ENCODE results near the gene CYP11A1.

The CYP11A1 gene

DNA sequence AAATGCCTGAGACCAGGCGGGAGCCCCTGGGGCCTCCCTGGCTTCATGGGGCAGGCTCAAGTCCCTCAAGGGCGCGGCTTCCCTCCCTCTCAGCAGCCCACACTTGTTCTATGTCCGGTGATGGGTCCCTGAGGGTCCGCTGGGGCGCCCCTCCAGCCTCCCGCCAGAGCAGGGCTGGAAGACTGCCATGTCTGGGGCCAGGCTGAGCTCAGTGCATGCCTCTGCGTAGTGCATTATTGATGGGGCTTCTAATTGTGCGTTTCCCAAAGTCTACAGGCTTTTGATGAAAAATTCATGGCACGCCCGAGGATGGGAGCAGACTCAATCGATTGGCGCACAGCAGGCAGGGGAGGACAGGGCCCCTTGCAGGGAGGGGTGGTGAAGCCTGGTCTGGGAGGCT is 51.3 kb downstream of the CYP11A1 start:
- DNase-seq (ENCODE audit: low spot score) (no peak), ATAC-seq (ENCODE audit: low read depth) (no peak)
- Histone ChIP-seq H3K9me3 (ENCODE audit: severe bottlenecking) (no peaks in the 10 kb centered on the region), H3K27ac (ENCODE audit: poor library complexity, severe bottlenecking) (no peak overlapping the region), H3K4me3 (ENCODE audit: severe bottlenecking) (no peak overlapping the region), H3K27me3 (ENCODE audit: insufficient read depth, poor library complexity, severe bottlenecking) (no peaks in the 10 kb centered on the region), H3K36me3 (ENCODE audit: low read depth) (no peaks in the 10 kb centered on the region), H3K4me1 (ENCODE audit: insufficient read depth, poor library complexity, severe bottlenecking) (no peaks in the 10 kb centered on the region)
- TF ChIP-seq, protein P1, sequence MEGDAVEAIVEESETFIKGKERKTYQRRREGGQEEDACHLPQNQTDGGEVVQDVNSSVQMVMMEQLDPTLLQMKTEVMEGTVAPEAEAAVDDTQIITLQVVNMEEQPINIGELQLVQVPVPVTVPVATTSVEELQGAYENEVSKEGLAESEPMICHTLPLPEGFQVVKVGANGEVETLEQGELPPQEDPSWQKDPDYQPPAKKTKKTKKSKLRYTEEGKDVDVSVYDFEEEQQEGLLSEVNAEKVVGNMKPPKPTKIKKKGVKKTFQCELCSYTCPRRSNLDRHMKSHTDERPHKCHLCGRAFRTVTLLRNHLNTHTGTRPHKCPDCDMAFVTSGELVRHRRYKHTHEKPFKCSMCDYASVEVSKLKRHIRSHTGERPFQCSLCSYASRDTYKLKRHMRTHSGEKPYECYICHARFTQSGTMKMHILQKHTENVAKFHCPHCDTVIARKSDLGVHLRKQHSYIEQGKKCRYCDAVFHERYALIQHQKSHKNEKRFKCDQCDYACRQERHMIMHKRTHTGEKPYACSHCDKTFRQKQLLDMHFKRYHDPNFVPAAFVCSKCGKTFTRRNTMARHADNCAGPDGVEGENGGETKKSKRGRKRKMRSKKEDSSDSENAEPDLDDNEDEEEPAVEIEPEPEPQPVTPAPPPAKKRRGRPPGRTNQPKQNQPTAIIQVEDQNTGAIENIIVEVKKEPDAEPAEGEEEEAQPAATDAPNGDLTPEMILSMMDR (IDR thresholded peaks at IDR 0.05; ENCODE audit: poor library complexity, severe bottlenecking) = no peak

DNA sequence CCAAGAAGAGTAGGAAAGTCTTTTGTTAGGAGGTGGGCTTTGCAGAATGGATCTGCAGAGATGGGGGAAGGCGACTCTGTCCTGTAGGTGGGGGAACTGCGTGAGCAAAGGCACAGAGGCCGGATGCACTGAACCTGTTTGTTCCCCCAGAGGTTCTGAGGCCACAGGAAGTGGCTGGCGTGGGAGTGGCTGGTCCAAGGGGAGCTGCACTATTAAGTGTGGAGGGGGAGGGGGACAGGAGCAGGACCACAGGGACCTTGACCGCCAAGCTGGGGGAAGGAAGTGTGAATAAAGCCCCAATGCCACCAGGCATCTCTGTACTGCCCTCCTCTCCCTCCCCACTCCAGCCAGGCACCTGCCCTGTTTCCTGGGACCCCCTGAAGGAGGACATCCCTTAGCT is 51.8 kb downstream of the CYP11A1 start:
- no peaks in the 10 kb centered on the region for H3K4me1 ChIP-seq (ENCODE audit: insufficient read depth, poor library complexity, severe bottlenecking)
- TF ChIP-seq, protein P1 (IDR thresholded peaks at IDR 0.05; ENCODE audit: poor library complexity, severe bottlenecking) = no peak
- no peak overlapping the region for H3K27ac ChIP-seq (ENCODE audit: poor library complexity, severe bottlenecking)
- no peaks in the 10 kb centered on the region for H3K36me3 ChIP-seq (ENCODE audit: low read depth)
- no peak for ATAC-seq (ENCODE audit: low read depth)
- H3K4me3 ChIP-seq (ENCODE audit: severe bottlenecking) = no peak overlapping the region
- H3K9me3 ChIP-seq (ENCODE audit: severe bottlenecking) = no peaks in the 10 kb centered on the region
- H3K27me3 ChIP-seq (ENCODE audit: insufficient read depth, poor library complexity, severe bottlenecking) = no peaks in the 10 kb centered on the region
- no peak for DNase-seq (ENCODE audit: low spot score)

DNA sequence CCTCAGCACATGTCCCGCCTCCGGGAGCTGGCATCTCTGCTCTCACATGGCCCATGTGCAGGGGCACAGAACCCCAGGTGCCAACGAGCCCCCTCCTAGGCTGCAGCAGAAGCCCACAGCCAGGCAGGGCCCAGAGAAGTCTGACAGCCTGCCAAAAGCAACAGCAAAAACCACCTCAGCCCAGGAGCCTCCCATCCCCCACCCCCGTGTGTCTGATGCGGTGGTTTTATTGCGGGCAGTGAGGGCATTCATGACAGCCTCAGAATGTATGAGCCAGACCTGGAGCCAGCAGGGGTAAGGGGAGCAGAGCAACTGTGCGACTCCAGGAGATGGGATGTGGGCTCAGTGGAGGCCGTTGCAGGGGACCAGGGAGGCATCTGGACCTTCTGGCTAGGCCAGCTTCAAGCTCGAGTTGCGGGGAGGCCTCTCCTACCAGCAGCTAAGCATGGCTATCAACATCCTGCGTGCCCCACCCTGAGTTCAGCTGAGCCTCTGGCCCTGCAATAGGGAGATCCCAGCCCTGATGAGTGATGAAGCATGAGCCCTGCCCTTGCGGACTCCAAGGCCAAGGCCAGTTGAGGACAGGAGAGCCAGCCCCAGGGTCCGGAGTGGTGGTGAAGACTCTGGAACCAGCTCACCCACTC is 52.5 kb downstream of the CYP11A1 start:
- H3K27ac ChIP-seq (ENCODE audit: poor library complexity, severe bottlenecking) = no peak overlapping the region
- ATAC-seq (ENCODE audit: low read depth) (no peak), DNase-seq (ENCODE audit: low spot score) (no peak)
- TF ChIP-seq, protein P1 (IDR thresholded peaks at IDR 0.05; ENCODE audit: poor library complexity, severe bottlenecking) = no peak
- H3K4me1 ChIP-seq (ENCODE audit: insufficient read depth, poor library complexity, severe bottlenecking) = no peaks in the 10 kb centered on the region
- H3K36me3 ChIP-seq (ENCODE audit: low read depth) = no peaks in the 10 kb centered on the region
- no peak overlapping the region for H3K4me3 ChIP-seq (ENCODE audit: severe bottlenecking)
- no peaks in the 10 kb centered on the region for H3K9me3 ChIP-seq (ENCODE audit: severe bottlenecking)
- H3K27me3 ChIP-seq (ENCODE audit: insufficient read depth, poor library complexity, severe bottlenecking) = no peaks in the 10 kb centered on the region

DNA sequence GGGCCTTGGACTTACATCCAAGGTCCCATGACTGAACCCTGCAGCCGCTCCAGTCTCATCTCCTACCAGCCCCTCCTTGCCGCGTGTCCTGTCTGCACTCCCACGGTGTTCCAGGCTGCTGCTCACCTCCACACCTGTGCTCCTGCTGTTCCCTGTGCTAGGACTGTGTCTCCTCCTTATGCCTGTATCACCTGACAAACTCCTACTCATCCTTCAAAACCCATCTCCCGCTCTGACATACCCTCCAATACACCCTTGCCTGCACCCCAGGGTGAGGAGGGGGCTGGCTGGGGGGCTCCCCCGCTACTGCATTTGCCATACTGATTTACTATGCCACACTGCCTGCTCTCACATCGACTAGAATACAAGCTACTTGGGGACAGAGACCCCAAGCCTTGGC is 53.6 kb downstream of the CYP11A1 start:
- H3K9me3 ChIP-seq (ENCODE audit: severe bottlenecking) = no peaks in the 10 kb centered on the region
- TF ChIP-seq, protein P1 (IDR thresholded peaks at IDR 0.05; ENCODE audit: poor library complexity, severe bottlenecking) = no peak
- ATAC-seq (ENCODE audit: low read depth) (no peak), DNase-seq (ENCODE audit: low spot score) (no peak)
- H3K4me3 ChIP-seq (ENCODE audit: severe bottlenecking) = no peak overlapping the region
- no peaks in the 10 kb centered on the region for H3K36me3 ChIP-seq (ENCODE audit: low read depth)
- no peak overlapping the region for H3K27ac ChIP-seq (ENCODE audit: poor library complexity, severe bottlenecking)
- H3K4me1 ChIP-seq (ENCODE audit: insufficient read depth, poor library complexity, severe bottlenecking) = no peaks in the 10 kb centered on the region
- H3K27me3 ChIP-seq (ENCODE audit: insufficient read depth, poor library complexity, severe bottlenecking) = peaks cover 9% of the 10 kb centered on the region

DNA sequence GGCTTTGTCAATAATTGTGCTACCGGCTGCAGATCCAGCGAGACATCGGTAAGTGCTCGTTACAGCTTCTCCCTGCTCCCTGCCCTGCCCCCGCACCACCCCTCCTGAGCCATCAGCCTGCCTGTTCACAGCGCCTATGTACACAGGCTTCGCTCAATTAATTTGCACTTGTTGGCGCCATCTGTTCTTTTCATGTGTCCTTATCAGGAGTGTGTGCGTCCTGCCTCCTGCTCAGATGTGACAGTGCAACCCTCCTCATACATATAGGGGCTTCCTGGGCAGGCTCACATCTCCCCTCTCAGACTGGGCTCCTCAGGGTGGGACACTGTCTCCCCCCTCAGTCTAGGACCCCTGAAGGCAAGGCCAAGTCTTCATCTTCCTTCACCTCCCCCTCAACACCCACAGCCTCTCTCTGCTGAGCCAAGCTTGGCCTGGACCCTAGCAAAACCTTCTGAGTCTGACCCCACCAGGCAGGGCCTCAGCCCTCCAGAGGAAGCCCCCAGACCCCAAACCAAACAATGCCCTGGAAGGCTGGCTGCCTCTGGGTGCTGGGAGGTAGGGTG is 54.9 kb downstream of the CYP11A1 start:
- Histone ChIP-seq H3K9me3 (ENCODE audit: severe bottlenecking) (no peaks in the 10 kb centered on the region), H3K4me3 (ENCODE audit: severe bottlenecking) (no peak overlapping the region), H3K27ac (ENCODE audit: poor library complexity, severe bottlenecking) (no peak overlapping the region), H3K27me3 (ENCODE audit: insufficient read depth, poor library complexity, severe bottlenecking) (peaks cover 12% of the 10 kb centered on the region), H3K36me3 (ENCODE audit: low read depth) (no peaks in the 10 kb centered on the region), H3K4me1 (ENCODE audit: insufficient read depth, poor library complexity, severe bottlenecking) (no peaks in the 10 kb centered on the region)
- TF ChIP-seq, protein P1 (IDR thresholded peaks at IDR 0.05; ENCODE audit: poor library complexity, severe bottlenecking) = no peak
- no peak for DNase-seq (ENCODE audit: low spot score)
- ATAC-seq (ENCODE audit: low read depth) = no peak
